ENCODE measurements around the gene TMEM183A.
"Not testable (repeated sequence)": the region's sequence is repeated elsewhere in the genome, so short reads cannot be mapped to it uniquely, and the experiment has no call there.

The TMEM183A gene

GRCh38 chr1:202987922-202988583, 19.1 kb upstream of the TMEM183A start:
- DNase-seq = no peak

GRCh38 chr1:202989879-202990278, 17.3 kb upstream of the TMEM183A start:
- no peak for DNase-seq

GRCh38 chr1:202991112-202991511, 16.1 kb upstream of the TMEM183A start:
- DNase-seq = no peak

GRCh38 chr1:202994756-202995155, 12.4 kb upstream of the TMEM183A start:
- no peak for DNase-seq

- DNase-seq = peak; percentile 48
Observed at GRCh38 chr1:202998836-202999750, 8.1 kb upstream of the TMEM183A start.

GRCh38 chr1:203000217-203000944, 6.8 kb upstream of the TMEM183A start:
- DNase-seq = no peak

GRCh38 chr1:203001986-203002385, 5.2 kb upstream of the TMEM183A start:
- DNase-seq = no peak

- DNase-seq = no peak
Observed at GRCh38 chr1:203002951-203003350, 4.2 kb upstream of the TMEM183A start.

GRCh38 chr1:203005395-203006142, 1.6 kb upstream of the TMEM183A start:
- not testable (repeated sequence) for DNase-seq

GRCh38 chr1:203009185-203009584, 2.0 kb downstream of the TMEM183A start:
- DNase-seq = no peak

GRCh38 chr1:203011582-203011981, 4.4 kb downstream of the TMEM183A start:
- DNase-seq = no peak

- DNase-seq = no peak
Observed at GRCh38 chr1:203017061-203017460, 9.9 kb downstream of the TMEM183A start.

GRCh38 chr1:203017692-203018091, 10.5 kb downstream of the TMEM183A start:
- no peak for DNase-seq

GRCh38 chr1:203022855-203023254, 15.7 kb downstream of the TMEM183A start:
- DNase-seq = not testable (repeated sequence)

GRCh38 chr1:203025686-203026030, 18.5 kb downstream of the TMEM183A start:
- DNase-seq = no peak

GRCh38 chr1:203026031-203026665, 19.0 kb downstream of the TMEM183A start, which contains the start of gene PPFIA4:
Gene PPFIA4, plus strand, starts transcription at chr1:203026491. Its CDS starts 12,518 bp downstream, at chr1:203039009.
- peak; percentile 89 for DNase-seq

- no peak for DNase-seq
Observed at GRCh38 chr1:203026666-203027663, 19.8 kb downstream of the TMEM183A start.

GRCh38 chr1:203028067-203028783, 21.1 kb downstream of the TMEM183A start:
- no peak for DNase-seq

GRCh38 chr1:203028784-203029553, 21.8 kb downstream of the TMEM183A start:
- no peak for DNase-seq
